ENCODE data around the gene SSX2IP. TPM values are rescaled to one million over a fixed set of nuclear protein-coding genes. Genes with fewer than 3 reads are reported as not detected.
"Not testable (repeated sequence)": the region's sequence is repeated elsewhere in the genome, so short reads cannot be mapped to it uniquely, and the experiment has no call there.

Gene SSX2IP
- total RNA-seq, 2 experiments from 2014 or later, result 15.5 to 16.0 TPM

- no peak for DNase-seq
- no peak overlapping the region for H3K4me3 Mint-ChIP-seq
- H3K9me3 Mint-ChIP-seq (ENCODE audit: insufficient read depth), result no peaks in the 10 kb centered on the region
- ATAC-seq, result no peak
- CTCF ChIA-PET, result interaction anchor here (0.8 to 0.9 kb wide), 2 partner anchors 79 to 97 kb away, joined by 3 to 4 read pairs; no protein-coding TSS in a partner anchor
- H3K36me3 Mint-ChIP-seq (ENCODE audit: low read depth), result peaks cover 12% of the 10 kb centered on the region
- no peak overlapping the region for H3K27ac Mint-ChIP-seq
- peaks cover 16% of the 10 kb centered on the region for H3K4me1 Mint-ChIP-seq (ENCODE audit: low read depth)
- H3K27me3 Mint-ChIP-seq (ENCODE audit: low read depth), result no peaks in the 10 kb centered on the region
- POLR2A ChIA-PET, result no interaction called here
Measured at GRCh38 chr1:84674705-84675104, 15.6 kb downstream of the SSX2IP start.

- Mint-ChIP-seq H3K27ac (no peak overlapping the region), H3K36me3 (ENCODE audit: low read depth) (peaks cover 11% of the 10 kb centered on the region)
- POLR2A ChIA-PET, result no interaction called here
Measured at GRCh38 chr1:84674021-84674420, 16.2 kb downstream of the SSX2IP start.

GRCh38 chr1:84672080-84672854 lies 18.0 kb downstream of the SSX2IP start:
- no peak for ATAC-seq
- no peak for DNase-seq
- H3K27ac Mint-ChIP-seq, result no peak overlapping the region
- POLR2A ChIA-PET, result no interaction called here
- peaks cover 16% of the 10 kb centered on the region for H3K4me1 Mint-ChIP-seq (ENCODE audit: low read depth)
- H3K27me3 Mint-ChIP-seq (ENCODE audit: low read depth), result no peaks in the 10 kb centered on the region
- no peaks in the 10 kb centered on the region for H3K9me3 Mint-ChIP-seq (ENCODE audit: insufficient read depth)
- CTCF ChIA-PET, result no interaction called here
- H3K4me3 Mint-ChIP-seq, result no peak overlapping the region
- peaks cover 4% of the 10 kb centered on the region for H3K36me3 Mint-ChIP-seq (ENCODE audit: low read depth)

More at GRCh38 chr1:84674021-84674420, 16.2 kb downstream of the SSX2IP start:
- DNase-seq (no peak), ATAC-seq (no peak)
- CTCF ChIA-PET, result interaction anchor here (0.8 to 0.9 kb wide), 2 partner anchors 80 to 236 kb away, joined by 3 read pairs; no protein-coding TSS in a partner anchor
- Mint-ChIP-seq H3K4me1 (ENCODE audit: low read depth) (peaks cover 16% of the 10 kb centered on the region), H3K4me3 (no peak overlapping the region), H3K27me3 (ENCODE audit: low read depth) (no peaks in the 10 kb centered on the region), H3K9me3 (ENCODE audit: insufficient read depth) (no peaks in the 10 kb centered on the region)

GRCh38 chr1:84669831-84670230 lies 20.4 kb downstream of the SSX2IP start:
- POLR2A ChIA-PET, result no interaction called here
- Mint-ChIP-seq H3K27ac (no peak overlapping the region), H3K9me3 (ENCODE audit: insufficient read depth) (no peaks in the 10 kb centered on the region), H3K4me1 (ENCODE audit: low read depth) (peaks cover 16% of the 10 kb centered on the region), H3K4me3 (no peak overlapping the region), H3K27me3 (ENCODE audit: low read depth) (no peaks in the 10 kb centered on the region), H3K36me3 (ENCODE audit: low read depth) (peaks cover 7% of the 10 kb centered on the region)
- no peak for ATAC-seq
- no peak for DNase-seq
- CTCF ChIA-PET, result interaction anchor here (0.6 to 1.7 kb wide), 4 partner anchors 53 to 1216 kb away, joined by 3 to 8 read pairs (median 4); no protein-coding TSS in a partner anchor

GRCh38 chr1:84668185-84668584 lies 22.1 kb downstream of the SSX2IP start:
- peaks cover 7% of the 10 kb centered on the region for H3K36me3 Mint-ChIP-seq (ENCODE audit: low read depth)
- H3K9me3 Mint-ChIP-seq (ENCODE audit: insufficient read depth), result no peaks in the 10 kb centered on the region
- H3K27ac Mint-ChIP-seq, result no peak overlapping the region
- no peak for DNase-seq
- no peaks in the 10 kb centered on the region for H3K27me3 Mint-ChIP-seq (ENCODE audit: low read depth)
- POLR2A ChIA-PET, result no interaction called here
- no peak overlapping the region for H3K4me3 Mint-ChIP-seq
- peaks cover 12% of the 10 kb centered on the region for H3K4me1 Mint-ChIP-seq (ENCODE audit: low read depth)
- CTCF ChIA-PET, result interaction anchor here (0.7 to 1.7 kb wide), 2 partner anchors 85 to 91 kb away, joined by 3 to 8 read pairs; no protein-coding TSS in a partner anchor
- no peak for ATAC-seq

- ATAC-seq (no peak), DNase-seq (no peak)
- POLR2A ChIA-PET, result interaction anchor here (1.3 kb wide), 1 partner anchor 92 kb away, joined by 3 read pairs; no protein-coding TSS in a partner anchor
- no peaks in the 10 kb centered on the region for H3K4me1 Mint-ChIP-seq (ENCODE audit: low read depth)
- H3K27ac Mint-ChIP-seq, result no peak overlapping the region
- peaks cover 12% of the 10 kb centered on the region for H3K36me3 Mint-ChIP-seq (ENCODE audit: low read depth)
- no peaks in the 10 kb centered on the region for H3K9me3 Mint-ChIP-seq (ENCODE audit: insufficient read depth)
- H3K4me3 Mint-ChIP-seq, result no peak overlapping the region
- no peaks in the 10 kb centered on the region for H3K27me3 Mint-ChIP-seq (ENCODE audit: low read depth)
- CTCF ChIA-PET, result interaction anchor here (0.8 kb wide), 1 partner anchor 88 kb away, joined by 3 read pairs; no protein-coding TSS in a partner anchor
Measured at GRCh38 chr1:84665703-84666317, 24.5 kb downstream of the SSX2IP start.

GRCh38 chr1:84653130-84653677 lies 37.1 kb downstream of the SSX2IP start:
- H3K9me3 Mint-ChIP-seq (ENCODE audit: insufficient read depth), result no peaks in the 10 kb centered on the region
- H3K27me3 Mint-ChIP-seq (ENCODE audit: low read depth), result no peaks in the 10 kb centered on the region
- DNase-seq (no peak), ATAC-seq (no peak)
- H3K27ac Mint-ChIP-seq, result no peak overlapping the region
- ChIA-PET POLR2A (no interaction called here), CTCF (interaction anchor here (0.8 kb wide), 1 partner anchor 40 kb away, joined by 3 read pairs; no protein-coding TSS in a partner anchor)
- peaks cover 3% of the 10 kb centered on the region for H3K4me1 Mint-ChIP-seq (ENCODE audit: low read depth)
- H3K36me3 Mint-ChIP-seq (ENCODE audit: low read depth), result peaks cover 35% of the 10 kb centered on the region
- H3K4me3 Mint-ChIP-seq, result no peak overlapping the region

GRCh38 chr1:84644472-84644871 lies 45.8 kb downstream of the SSX2IP start:
- ChIA-PET POLR2A (no interaction called here), CTCF (no interaction called here)
- ATAC-seq (no peak), DNase-seq (no peak)
- Mint-ChIP-seq H3K36me3 (ENCODE audit: low read depth) (peaks cover 17% of the 10 kb centered on the region), H3K27me3 (ENCODE audit: low read depth) (no peaks in the 10 kb centered on the region), H3K4me3 (no peak overlapping the region), H3K27ac (no peak overlapping the region), H3K4me1 (ENCODE audit: low read depth) (no peaks in the 10 kb centered on the region), H3K9me3 (ENCODE audit: insufficient read depth) (no peaks in the 10 kb centered on the region)

GRCh38 chr1:84643183-84643582 lies 47.1 kb downstream of the SSX2IP start:
- Mint-ChIP-seq H3K27me3 (ENCODE audit: low read depth) (no peaks in the 10 kb centered on the region), H3K36me3 (ENCODE audit: low read depth) (peaks cover 13% of the 10 kb centered on the region), H3K4me3 (no peak overlapping the region), H3K9me3 (ENCODE audit: insufficient read depth) (no peaks in the 10 kb centered on the region), H3K4me1 (ENCODE audit: low read depth) (no peaks in the 10 kb centered on the region), H3K27ac (no peak overlapping the region)
- POLR2A ChIA-PET, result no interaction called here
- no peak for ATAC-seq
- CTCF ChIA-PET, result interaction anchor here (1.0 kb wide), 1 partner anchor 46 kb away, joined by 3 read pairs; no protein-coding TSS in a partner anchor
- no peak for DNase-seq

GRCh38 chr1:84642774-84643173 lies 47.5 kb downstream of the SSX2IP start:
- ATAC-seq, result no peak
- no peaks in the 10 kb centered on the region for H3K4me1 Mint-ChIP-seq (ENCODE audit: low read depth)
- CTCF ChIA-PET, result interaction anchor here (1.0 kb wide), 1 partner anchor 47 kb away, joined by 3 read pairs; no protein-coding TSS in a partner anchor

GRCh38 chr1:84639731-84640130 lies 50.5 kb downstream of the SSX2IP start:
- H3K36me3 Mint-ChIP-seq (ENCODE audit: low read depth); H3K4me1 Mint-ChIP-seq (ENCODE audit: low read depth); H3K27me3 Mint-ChIP-seq (ENCODE audit: low read depth); ATAC-seq; H3K9me3 Mint-ChIP-seq (ENCODE audit: insufficient read depth); POLR2A ChIA-PET; H3K4me3 Mint-ChIP-seq; DNase-seq; CTCF ChIA-PET; H3K27ac Mint-ChIP-seq: not testable (repeated sequence)

More at GRCh38 chr1:84642774-84643173, 47.5 kb downstream of the SSX2IP start:
- Mint-ChIP-seq H3K36me3 (ENCODE audit: low read depth) (peaks cover 13% of the 10 kb centered on the region), H3K27me3 (ENCODE audit: low read depth) (no peaks in the 10 kb centered on the region), H3K9me3 (ENCODE audit: insufficient read depth) (no peaks in the 10 kb centered on the region), H3K27ac (no peak overlapping the region), H3K4me3 (no peak overlapping the region)
- POLR2A ChIA-PET, result no interaction called here
- DNase-seq, result no peak

GRCh38 chr1:84635429-84635828 lies 54.8 kb downstream of the SSX2IP start:
- CTCF ChIA-PET, result no interaction called here
- DNase-seq (no peak), ATAC-seq (no peak)
- POLR2A ChIA-PET, result no interaction called here
- peaks cover 11% of the 10 kb centered on the region for H3K27me3 Mint-ChIP-seq (ENCODE audit: low read depth)
- H3K9me3 Mint-ChIP-seq (ENCODE audit: insufficient read depth), result no peaks in the 10 kb centered on the region
- no peak overlapping the region for H3K27ac Mint-ChIP-seq
- H3K36me3 Mint-ChIP-seq (ENCODE audit: low read depth), result no peaks in the 10 kb centered on the region
- peaks cover 8% of the 10 kb centered on the region for H3K4me1 Mint-ChIP-seq (ENCODE audit: low read depth)
- H3K4me3 Mint-ChIP-seq, result no peak overlapping the region

Data from activated CD8-positive, alpha-beta T cell treated with anti-CD3 and anti-CD28 coated beads, Interleukin-2, amount 10 ng/mL, durations not matched to agents 7 days and 5 days (primary cell).